Panc1 (cell line): ENCODE measurements around the gene PADI3.

Experiments used
- CTCF ChIP-seq: fragments of 450-650 bp; IDR thresholded peaks from 2 replicates; pipeline ENCODE4 v1.5.1; 2017; ENCODE audit warnings: mild to moderate bottlenecking
- POLR2AphosphoS5 ChIP-seq: IDR thresholded peaks from 2 replicates; pipeline ENCODE4 v1.6.1; 2012; ENCODE audit warnings: mild to moderate bottlenecking, low read depth, low read length, moderate library complexity
- REST ChIP-seq, 2 experiments: IDR thresholded peaks; 2 replicates each; pipeline ENCODE4 v1.6.1; 2011 to 2012; ENCODE audit warnings: low read depth in 2 of 2, control low read depth in 1 of 2, low read length in 1 of 2, mild to moderate bottlenecking in 1 of 2, moderate library complexity in 1 of 2; ENCODE audit not compliant: insufficient read depth in 1 of 2
- SIN3A ChIP-seq: IDR thresholded peaks from 2 replicates; pipeline ENCODE4 v1.6.1; 2012; ENCODE audit warnings: low read depth, mild to moderate bottlenecking, low read length, moderate library complexity, borderline replicate concordance; ENCODE audit not compliant: insufficient read depth
- TCF7L2 ChIP-seq: IDR thresholded peaks from 2 replicates; pipeline ENCODE4 v1.6.1; 2011; ENCODE audit warnings: mild to moderate bottlenecking, low read depth, low read length, inconsistent platforms

DNA sequence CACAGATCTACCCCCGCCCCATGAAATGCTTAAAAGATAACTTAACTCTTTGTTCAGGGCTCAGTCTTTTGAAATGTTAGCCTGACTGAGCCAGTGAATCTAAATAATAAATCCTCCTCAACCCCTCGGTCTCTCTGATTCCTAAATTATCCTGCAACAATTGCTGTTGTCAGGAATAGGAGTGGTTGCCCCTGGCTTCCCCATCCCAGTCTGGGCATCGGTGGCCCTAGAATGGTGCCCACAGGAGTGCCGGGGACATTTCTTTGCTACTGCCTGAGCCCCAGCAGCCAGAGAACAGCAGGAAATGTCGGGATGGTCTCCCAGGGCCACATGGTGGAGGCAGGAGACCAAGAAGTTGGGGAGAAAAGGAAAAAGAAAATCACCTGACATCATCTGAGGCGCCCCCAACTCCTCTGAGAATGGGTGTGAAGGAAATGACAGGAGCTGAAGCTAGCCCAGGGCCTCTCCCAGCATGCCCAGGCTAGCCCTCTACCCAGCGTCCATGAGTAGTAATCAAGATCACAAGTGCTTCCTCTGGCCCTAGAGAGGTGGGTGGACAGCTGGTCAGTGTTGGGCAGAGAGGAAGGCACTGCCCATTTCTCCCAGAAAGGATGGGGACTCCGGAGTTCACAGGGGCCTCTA, 60.6 kb downstream of the PADI3 start:
- TF ChIP-seq CTCF (no peak), POLR2AphosphoS5 (no peak), REST (IDR thresholded peaks at IDR 0.05; ENCODE audit: insufficient read depth in 1 of 2, low read depth in 2 of 2, low read length in 1 of 2) (no peak), SIN3A (no peak), TCF7L2 (no peak)
